Mononuclear cell (primary cell): ENCODE results near the gene PAK4. TPM values are rescaled to one million over a fixed set of nuclear protein-coding genes. Genes with fewer than 3 reads are reported as not detected.

Source experiments
- H3K27me3 ChIP-seq: 2 replicates; pipeline ENCODE4 v1.6.0; 2011; ENCODE audit warnings: low read length, control low read depth; ENCODE audit not compliant: insufficient read depth
- H3K4me1 ChIP-seq: 2 replicates; pipeline ENCODE4 v1.5.1; 2011; ENCODE audit warnings: mild to moderate bottlenecking, low read length, control low read depth; ENCODE audit not compliant: insufficient read depth
- H3K4me3 ChIP-seq: 2 replicates; pipeline ENCODE4 v1.5.1; 2011; ENCODE audit warnings: mild to moderate bottlenecking, low read length, moderate library complexity
- H3K9me3 ChIP-seq: 2 replicates; pipeline ENCODE4 v1.5.1; 2011; ENCODE audit warnings: low read depth, mild to moderate bottlenecking, control low read depth, low read length
- total RNA-seq: library from RNA; depleted of rRNA; stranded (reverse); fragments of >200 nt; gene quantifications from one replicate; pipeline ENCODE4 v1.2.3, GENCODE V29; 2012

PAK4 gene
- total RNA-seq, 1 donor = 1.5 TPM

DNA sequence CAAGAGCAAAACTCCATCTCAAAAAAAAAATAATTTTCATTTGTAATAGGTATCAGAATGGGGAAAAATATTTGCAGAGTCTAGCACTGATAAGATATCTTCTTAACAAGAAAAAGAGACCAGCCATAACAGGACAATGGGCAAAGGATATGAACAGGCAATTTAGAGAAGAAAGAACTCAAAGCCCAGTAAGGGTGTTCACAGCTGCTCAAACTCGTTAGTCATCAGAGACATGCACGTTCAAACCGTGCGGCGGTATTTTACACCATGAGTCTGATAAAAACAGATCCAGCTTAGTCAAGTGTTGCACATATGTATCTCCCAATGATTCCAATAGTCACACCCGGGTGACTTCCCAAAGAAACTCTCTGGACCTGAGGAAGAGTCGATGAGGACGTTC lies 57.5 kb downstream of the PAK4 start:
- H3K9me3 ChIP-seq = no peaks in the 10 kb centered on the region
- no peak overlapping the region for H3K4me3 ChIP-seq
- H3K27me3 ChIP-seq = no peaks in the 10 kb centered on the region
- H3K4me1 ChIP-seq = no peaks in the 10 kb centered on the region

GRCh38 chr19:39186391-39186790 lies 60.8 kb downstream of the PAK4 start:
- Histone ChIP-seq H3K4me1 (no peaks in the 10 kb centered on the region), H3K9me3 (no peaks in the 10 kb centered on the region), H3K27me3 (no peaks in the 10 kb centered on the region), H3K4me3 (no peak overlapping the region)

DNA sequence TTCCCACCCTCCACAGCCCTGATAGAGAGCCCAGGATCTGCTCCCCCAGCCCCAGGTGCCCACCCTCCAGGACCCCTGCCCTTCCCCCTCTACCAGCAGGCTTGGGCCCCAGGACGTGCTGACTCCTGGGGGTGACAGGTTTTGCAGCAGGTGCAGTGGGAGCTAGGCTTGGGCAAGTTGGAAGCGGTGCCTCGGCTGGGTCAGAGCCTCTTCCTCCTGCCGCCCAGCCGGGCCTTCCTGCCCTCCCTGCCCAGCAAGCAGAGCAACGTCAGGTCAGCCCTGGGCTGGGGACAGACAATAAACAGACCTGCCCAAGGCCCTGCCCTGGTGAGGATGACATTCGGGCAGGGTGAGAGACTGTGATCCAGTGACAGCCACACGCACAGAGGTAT lies 62.0 kb downstream of the PAK4 start:
- H3K4me3 ChIP-seq = no peak overlapping the region
- no peaks in the 10 kb centered on the region for H3K9me3 ChIP-seq
- H3K27me3 ChIP-seq = no peaks in the 10 kb centered on the region
- H3K4me1 ChIP-seq = no peaks in the 10 kb centered on the region

- Histone ChIP-seq H3K4me1 (no peaks in the 10 kb centered on the region), H3K4me3 (no peak overlapping the region), H3K9me3 (no peaks in the 10 kb centered on the region), H3K27me3 (no peaks in the 10 kb centered on the region)
These were observed 63.4 kb downstream of the PAK4 start for GRCh38 chr19:39188960-39189359.

DNA sequence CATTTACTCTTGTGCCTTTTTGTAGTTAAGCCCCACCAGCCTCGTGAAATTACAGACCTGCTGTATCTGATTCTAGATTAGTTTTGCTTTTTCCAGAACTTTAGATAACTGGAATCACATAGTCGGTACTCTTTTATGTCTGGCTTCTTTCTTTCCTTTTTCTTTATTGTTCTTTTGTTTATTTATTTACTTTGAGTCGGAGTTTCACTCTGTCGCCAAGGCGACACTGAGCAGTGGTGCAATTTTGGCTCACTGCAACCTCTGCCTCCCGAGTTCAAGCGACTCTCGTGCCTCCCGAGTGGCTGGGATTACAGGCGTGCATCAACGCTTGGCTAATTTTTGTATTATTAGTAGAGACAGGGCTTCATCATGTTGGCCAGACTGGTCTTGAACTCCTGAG lies 65.2 kb downstream of the PAK4 start:
- Histone ChIP-seq H3K27me3 (peaks cover 4% of the 10 kb centered on the region), H3K4me1 (no peaks in the 10 kb centered on the region), H3K4me3 (no peak overlapping the region), H3K9me3 (no peaks in the 10 kb centered on the region)

GRCh38 chr19:39192846-39193245 lies 67.3 kb downstream of the PAK4 start:
- Histone ChIP-seq H3K4me3 (no peak overlapping the region), H3K9me3 (no peaks in the 10 kb centered on the region), H3K4me1 (peaks cover 6% of the 10 kb centered on the region), H3K27me3 (peaks cover 19% of the 10 kb centered on the region)

DNA sequence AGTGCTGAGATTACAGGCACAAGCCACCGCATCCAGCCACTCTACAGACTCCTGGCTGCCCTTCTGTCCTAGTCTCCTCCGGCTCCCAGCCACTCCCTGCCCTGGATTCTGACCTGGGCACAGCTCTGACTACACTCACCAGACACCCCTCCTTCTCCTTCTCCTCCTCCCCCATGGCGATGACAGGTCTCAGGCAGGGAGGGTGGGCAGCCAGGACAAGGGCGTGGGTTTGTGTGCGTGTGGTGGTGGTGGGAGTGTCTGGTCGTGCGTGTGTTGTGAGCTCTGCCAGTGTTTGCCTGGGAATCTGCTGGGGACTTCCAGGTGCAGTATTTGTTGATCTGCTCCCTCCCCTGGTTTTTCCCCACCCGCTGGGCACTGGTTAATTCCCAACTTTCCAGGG lies 68.2 kb downstream of the PAK4 start:
- Histone ChIP-seq H3K4me1 (peaks cover 6% of the 10 kb centered on the region), H3K27me3 (peaks cover 23% of the 10 kb centered on the region), H3K9me3 (no peaks in the 10 kb centered on the region), H3K4me3 (no peak overlapping the region)

- H3K4me3 ChIP-seq = no peak overlapping the region
- H3K4me1 ChIP-seq = peaks cover 6% of the 10 kb centered on the region
- peaks cover 23% of the 10 kb centered on the region for H3K27me3 ChIP-seq
- no peaks in the 10 kb centered on the region for H3K9me3 ChIP-seq
These were observed 69.4 kb downstream of the PAK4 start for GRCh38 chr19:39194832-39195542.

DNA sequence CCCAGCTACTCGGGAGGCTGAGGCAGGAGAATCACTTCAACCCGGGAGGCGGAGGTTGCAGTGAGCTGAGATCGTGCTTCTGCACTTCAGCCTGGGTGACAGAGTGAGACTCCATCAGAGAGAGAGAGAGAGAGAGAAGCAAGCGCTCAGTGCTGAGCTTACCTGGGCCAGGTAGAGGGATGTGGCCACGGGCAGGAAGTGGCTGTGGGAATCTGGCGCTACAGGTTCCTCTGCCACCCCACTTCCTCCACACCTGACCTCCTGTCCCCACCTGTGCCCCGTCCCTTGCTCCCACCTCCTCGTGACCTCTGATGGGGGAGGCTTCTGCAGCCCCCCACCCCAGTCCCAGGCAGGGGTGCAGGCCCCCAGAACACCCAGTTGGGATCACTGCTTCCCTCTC lies 70.2 kb downstream of the PAK4 start:
- Histone ChIP-seq H3K27me3 (peaks cover 23% of the 10 kb centered on the region), H3K9me3 (no peaks in the 10 kb centered on the region), H3K4me3 (no peak overlapping the region), H3K4me1 (peaks cover 6% of the 10 kb centered on the region)

DNA sequence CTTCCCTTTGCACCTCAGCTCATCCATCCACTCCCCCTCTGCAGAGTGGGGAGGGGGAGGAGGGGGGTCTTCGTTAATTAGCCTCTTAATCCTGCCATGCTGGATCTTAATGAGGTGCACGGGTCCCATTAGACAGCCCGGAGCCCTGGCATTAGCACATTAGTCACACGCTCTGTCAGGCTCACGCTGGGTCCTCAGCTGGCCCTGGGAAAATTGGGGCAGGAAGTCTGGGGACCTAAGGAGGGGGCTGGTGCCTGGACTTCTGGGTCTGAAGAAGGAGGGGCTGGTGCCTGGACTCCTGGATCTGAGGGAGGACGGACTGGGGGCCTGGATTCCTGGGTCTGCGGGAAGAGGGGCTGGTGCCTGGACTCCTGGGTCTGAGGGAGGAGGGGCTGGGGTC lies 70.7 kb downstream of the PAK4 start:
- no peaks in the 10 kb centered on the region for H3K9me3 ChIP-seq
- H3K27me3 ChIP-seq = peaks cover 23% of the 10 kb centered on the region
- peaks cover 6% of the 10 kb centered on the region for H3K4me1 ChIP-seq
- H3K4me3 ChIP-seq = no peak overlapping the region

DNA sequence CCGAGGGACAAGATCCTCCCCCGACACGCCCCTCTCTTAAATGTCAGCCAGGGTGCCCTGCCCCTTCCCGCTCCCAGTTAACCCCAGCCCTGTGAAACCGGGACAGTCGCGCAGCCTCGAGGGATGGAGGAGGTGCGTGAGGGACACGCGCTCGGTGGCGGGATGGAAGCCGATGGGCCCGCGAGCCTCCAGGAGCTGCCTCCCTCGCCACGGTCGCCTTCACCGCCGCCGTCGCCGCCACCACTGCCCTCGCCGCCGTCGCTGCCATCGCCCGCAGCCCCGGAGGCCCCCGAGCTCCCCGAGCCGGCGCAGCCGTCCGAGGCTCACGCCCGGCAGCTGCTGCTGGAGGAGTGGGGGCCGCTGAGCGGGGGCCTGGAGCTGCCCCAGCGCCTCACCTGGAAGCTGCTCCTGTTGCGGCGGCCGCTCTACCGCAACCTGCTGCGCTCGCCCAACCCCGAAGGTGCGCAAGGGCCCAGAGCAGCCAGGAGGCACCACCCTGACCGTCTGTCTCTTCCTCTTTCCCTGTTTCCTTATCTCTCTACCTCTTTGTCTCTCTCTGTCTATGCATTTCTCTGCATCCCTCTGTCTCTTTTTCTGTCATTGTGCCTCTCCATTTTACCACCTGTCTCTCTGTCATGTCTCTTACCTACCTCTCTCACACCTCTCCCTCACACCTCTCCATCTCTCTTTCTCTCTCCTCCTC lies 71.4 kb downstream of the PAK4 start, which contains the start of gene NCCRP1:
Gene NCCRP1 (plus strand): TSS at position 105 of the 703 bp plus-strand sequence. CDS start 19 bp downstream, at position 124.
- H3K27me3 ChIP-seq = peaks cover 23% of the 10 kb centered on the region

DNA sequence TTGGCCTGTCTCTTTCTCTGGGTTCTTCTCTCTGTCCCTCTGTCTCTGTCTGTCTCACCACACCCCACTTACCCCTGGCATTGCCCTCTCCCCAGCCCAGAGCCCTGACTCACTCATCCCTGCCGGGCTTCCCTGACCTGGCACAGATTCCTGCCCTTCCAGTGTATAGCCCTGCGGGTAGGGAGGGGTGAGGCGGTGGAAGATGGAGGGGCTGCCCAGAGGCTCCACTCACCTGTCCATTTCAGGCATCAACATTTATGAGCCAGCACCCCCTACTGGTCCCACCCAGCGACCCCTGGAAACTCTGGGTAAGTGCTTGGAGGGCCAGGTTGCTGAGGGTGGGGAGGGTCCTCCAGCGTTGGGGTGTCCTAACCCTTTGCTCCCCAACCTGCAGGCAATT lies 72.2 kb downstream of the PAK4 start:
- Histone ChIP-seq H3K27me3 (peaks cover 26% of the 10 kb centered on the region), H3K9me3 (no peaks in the 10 kb centered on the region), H3K4me1 (peaks cover 6% of the 10 kb centered on the region), H3K4me3 (no peak overlapping the region)

More for the DNA sequence above, 71.4 kb downstream of the PAK4 start, which contains the start of gene NCCRP1:
- H3K4me3 ChIP-seq = no peak within 1 kb of the TSS
- H3K4me1 ChIP-seq = peaks cover 6% of the 10 kb centered on the region
- H3K9me3 ChIP-seq = no peaks in the 10 kb centered on the region

DNA sequence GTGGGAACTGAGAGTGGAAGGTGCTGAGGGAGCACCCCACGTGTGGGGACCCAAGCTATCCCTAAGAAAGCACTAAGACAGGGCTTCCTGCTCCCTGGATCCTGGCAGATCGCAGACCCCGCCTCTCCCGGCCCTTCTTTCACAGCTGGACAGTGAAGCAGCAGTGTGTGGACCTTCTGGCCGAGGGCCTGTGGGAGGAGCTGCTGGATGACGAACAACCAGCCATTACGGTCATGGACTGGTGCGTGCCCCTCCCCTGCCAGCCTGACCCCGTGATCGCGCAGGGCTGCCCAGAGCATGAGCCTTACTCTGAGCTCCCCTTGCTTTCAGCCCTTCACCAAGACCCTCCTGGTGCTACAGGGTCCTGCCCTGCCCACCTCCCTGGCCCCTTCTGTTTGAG lies 73.4 kb downstream of the PAK4 start:
- H3K27me3 ChIP-seq = peaks cover 37% of the 10 kb centered on the region
- no peaks in the 10 kb centered on the region for H3K9me3 ChIP-seq
- peaks cover 6% of the 10 kb centered on the region for H3K4me1 ChIP-seq
- no peak overlapping the region for H3K4me3 ChIP-seq

GRCh38 chr19:39200066-39200802 lies 74.6 kb downstream of the PAK4 start:
- peaks cover 34% of the 10 kb centered on the region for H3K27me3 ChIP-seq
- H3K9me3 ChIP-seq = no peaks in the 10 kb centered on the region
- no peak overlapping the region for H3K4me3 ChIP-seq
- peaks cover 6% of the 10 kb centered on the region for H3K4me1 ChIP-seq

DNA sequence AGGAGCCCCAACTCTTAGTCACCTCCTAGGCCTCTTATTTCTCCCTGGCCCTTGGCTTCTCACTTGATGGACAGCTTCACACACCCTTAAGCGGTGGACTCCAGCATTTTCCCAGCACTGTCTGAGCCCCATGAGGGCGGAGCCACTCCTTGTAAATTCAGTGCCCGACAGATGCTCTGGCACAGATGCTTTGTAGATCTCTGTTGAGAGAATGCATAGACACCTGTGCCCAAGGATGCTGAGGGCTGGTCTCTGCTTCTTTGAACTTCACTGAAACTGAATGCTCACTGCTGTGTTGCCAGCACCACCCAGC lies 75.2 kb downstream of the PAK4 start:
- peaks cover 33% of the 10 kb centered on the region for H3K27me3 ChIP-seq
- peaks cover 6% of the 10 kb centered on the region for H3K4me1 ChIP-seq
- H3K9me3 ChIP-seq = no peaks in the 10 kb centered on the region
- no peak overlapping the region for H3K4me3 ChIP-seq
